GM19328 (cell line): Measurements from ENCODE around the gene TRMT61A.

Experiments used
- ATAC-seq: cut with Tn5 transposase; IDR thresholded peaks from one replicate; pipeline ENCODE4 v1.9.1; 2021; ENCODE audit warnings: mild to moderate bottlenecking, moderate library complexity; ENCODE audit not compliant: unreplicated experiment

The TRMT61A gene

DNA sequence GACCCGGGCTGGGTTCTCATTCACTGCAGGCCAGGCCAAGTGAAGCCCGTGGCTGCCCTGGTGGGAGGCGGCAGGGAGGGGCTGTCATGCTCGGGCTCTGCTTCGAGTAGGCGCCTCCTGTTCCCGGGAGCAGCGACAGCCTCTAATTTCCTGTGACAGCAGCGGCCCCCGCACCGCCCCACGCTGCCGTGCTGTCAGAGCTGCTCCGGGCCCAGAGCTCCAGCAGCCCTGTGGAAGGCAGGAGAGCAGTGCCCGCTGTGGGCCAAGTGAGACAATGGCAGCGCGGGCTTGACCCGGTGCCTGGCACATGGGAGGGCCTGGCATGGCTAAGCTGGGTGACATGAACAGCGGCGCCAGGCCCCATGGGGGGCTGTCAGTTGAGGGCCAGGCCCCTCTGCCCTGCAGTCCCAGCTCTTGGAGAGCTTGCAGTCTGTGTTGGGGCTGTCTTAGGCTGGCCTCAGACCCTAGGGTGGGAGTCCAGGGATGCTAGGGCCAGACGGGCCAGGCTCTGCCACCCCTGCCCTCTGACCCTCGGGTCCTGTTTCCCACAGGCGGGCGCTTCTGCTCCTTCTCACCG, 5.1 kb downstream of the TRMT61A start:
- no peak for ATAC-seq

DNA sequence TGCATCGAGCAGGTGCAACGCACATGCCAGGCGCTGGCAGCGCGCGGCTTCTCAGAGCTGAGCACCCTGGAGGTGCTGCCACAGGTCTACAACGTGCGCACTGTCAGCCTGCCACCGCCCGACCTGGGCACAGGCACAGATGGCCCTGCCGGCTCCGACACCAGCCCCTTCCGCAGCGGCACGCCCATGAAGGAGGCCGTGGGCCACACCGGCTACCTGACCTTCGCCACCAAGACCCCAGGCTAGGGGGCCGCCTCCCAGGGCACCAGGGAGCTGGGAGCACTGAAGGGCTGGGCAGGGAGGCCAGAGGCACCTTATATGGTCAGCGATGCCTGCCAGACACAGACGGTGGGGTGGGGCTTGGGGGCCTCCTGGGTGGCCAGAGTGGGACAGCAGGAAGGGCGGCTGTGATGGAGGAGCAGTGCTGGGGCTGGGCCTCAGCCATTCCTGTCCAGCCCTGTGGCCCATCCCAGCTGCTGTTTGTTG, 5.6 kb downstream of the TRMT61A start:
- ATAC-seq: no peak

DNA sequence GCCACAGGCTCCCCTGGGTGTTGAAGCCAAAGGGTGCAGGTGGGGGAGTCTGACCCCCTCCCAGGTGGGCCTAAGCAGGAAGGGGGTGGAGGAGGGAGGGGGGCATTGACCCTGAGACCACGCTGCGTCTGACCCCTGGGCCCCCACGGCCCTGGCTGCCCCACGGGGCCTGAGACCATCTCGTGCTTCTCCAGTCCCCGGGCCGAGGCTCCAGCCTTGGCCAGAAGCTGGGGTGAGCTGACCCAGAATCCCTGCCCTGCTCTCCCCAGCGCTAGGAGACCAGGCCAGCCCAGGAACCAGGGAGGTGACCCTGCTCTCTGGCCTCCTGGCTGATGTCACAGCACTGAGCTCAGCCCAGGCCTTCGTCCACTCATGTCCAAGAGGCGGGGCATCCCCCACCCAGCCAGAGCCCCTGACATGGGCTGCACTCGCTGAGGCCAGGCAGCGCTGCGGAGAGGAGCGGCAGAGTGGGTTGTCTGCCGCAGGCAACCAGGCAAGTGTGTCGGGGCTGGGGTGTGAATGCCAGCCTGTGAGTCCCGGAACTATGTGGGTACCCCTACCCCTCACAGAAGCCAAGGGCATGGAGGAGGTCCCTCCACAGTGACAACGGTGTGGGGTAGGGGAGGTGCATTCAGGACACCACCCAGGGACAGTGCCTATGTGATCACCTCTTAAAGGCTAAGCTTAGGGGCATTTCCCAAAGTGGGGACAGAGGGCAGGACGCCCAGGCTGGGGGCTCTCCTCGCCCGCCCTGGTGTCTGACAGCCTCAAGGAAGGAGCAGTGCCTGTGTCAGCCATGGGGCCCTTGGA, 6.3 kb downstream of the TRMT61A start:
- ATAC-seq: no peak

DNA sequence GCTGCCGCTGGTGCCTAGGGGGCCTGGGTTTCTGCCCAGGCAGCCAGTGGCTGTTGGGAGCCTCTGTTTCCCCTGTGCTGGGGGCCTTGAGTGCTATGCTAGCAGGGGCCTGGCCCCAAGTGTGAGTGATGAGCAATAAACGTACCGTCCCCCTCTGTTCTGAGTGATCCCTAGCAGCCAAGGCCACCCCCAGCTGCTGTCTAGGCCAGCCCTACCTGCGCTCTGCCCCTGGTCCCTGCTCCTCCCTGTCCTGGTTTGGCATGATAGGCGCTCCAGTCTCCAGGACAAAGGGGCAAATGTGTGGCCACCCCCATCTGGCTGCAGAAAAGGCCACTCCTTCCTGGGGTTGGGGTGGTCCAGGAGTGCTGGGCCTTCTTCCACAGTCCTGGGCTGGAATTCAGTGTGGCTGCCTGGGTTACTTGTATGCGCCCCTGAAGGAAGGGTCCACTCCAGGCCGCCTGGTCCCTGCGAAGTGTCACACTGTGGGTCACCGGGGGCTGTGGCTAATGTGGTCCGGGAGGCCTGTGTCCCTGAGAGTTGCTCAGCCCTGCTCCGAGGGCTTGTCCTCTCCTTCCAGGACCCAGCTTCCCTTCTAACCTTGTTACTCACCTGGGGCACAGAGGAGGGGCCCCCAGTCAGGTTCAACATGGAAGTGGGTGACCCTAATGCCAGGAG, 7.0 kb downstream of the TRMT61A start:
- no peak for ATAC-seq

DNA sequence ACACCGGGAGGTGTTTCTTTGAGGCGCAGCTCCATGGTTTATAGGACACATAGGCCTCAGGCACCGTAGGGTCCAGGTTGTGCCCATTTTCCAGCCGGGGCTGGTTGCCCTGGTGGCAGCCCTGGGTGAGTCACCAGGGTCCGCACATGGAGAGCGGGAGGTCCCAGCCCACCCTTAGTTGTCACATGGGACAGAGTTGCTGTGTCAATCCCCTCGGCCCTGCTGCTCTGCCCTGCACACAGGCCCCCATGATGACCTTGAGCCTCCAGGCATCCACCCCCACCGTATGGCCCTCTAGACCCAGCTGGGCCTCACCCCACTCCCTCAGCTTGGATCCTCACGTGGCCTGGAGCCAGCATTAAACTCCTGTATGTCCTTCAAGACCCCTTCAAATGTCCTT, 7.7 kb downstream of the TRMT61A start:
- no peak for ATAC-seq

DNA sequence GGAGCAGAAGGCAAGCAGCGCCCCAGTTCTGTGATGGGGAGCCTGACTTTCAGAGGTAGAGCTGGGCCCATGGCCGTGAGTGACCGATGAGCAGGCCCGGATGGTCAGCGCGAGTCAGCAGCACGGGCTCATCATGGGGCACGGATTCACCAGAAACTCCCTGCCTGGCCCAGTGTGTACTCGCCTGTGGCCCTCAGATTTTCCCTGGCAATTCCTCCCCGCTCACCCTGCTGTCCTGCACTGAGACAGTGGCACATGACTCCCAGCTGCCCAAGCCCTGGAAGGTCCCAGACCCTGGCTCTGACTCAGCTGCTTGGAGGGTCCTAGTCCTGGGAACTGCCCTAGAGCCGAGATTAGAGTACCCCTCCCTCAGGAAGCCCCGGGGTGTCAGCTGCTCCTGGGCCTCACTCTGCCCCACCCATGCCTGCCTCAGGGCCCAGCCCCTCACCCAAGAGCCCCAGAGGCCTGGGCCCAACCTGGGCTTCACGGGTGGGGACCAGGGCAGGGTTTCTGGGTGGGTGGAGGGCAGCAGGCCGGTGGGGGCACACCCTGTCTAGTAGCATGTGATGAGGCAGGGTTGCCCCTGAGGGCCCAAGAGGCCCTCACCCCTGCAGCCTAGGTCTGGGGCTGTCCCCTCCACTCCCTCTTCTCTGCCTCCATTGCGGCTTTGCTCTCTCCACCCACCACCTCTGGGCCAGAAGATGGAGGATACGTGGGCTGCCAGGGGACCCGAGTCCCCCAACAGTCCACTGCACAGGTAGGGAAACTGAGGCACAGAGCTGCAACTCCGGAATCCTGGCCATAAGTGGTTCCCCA, 8.4 kb downstream of the TRMT61A start:
- no peak for ATAC-seq

DNA sequence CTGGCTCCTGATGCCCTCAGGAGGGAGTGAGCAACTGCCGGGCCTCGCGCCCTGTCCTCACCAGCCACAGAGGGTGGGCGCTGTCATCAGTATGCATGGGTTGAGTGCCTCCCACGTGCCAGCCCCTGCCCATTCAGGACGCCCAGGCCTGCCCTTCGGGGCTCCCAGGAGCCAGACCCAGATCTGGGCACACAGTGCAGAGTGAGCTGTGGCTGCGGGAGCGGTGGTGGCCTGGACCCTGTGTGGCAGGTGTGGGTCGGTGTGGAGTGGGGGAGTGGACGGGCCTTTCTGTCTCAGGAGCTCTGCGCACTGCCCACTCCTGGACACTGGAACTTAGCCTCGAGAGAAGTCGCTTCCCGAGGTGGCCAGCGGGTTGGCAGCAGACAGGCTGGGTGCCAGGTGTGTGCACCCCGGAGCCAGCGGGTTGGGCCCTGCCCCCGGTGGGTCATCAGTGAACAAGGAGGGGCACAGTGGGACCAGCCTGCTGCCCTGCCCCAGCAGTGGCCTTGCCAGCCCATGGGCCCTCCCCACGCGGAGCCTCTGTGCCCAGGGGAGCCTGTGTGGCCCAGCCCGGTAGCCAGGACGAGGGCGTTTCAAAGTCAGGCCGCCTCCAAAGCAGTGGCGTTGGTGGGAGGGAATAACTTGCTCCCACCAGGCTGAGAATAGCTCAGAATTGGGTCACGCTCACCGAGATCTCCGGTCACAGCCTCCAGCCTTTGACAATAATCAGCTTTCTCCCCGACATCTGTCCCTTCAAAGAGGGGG, 9.5 kb downstream of the TRMT61A start:
- ATAC-seq: no peak

DNA sequence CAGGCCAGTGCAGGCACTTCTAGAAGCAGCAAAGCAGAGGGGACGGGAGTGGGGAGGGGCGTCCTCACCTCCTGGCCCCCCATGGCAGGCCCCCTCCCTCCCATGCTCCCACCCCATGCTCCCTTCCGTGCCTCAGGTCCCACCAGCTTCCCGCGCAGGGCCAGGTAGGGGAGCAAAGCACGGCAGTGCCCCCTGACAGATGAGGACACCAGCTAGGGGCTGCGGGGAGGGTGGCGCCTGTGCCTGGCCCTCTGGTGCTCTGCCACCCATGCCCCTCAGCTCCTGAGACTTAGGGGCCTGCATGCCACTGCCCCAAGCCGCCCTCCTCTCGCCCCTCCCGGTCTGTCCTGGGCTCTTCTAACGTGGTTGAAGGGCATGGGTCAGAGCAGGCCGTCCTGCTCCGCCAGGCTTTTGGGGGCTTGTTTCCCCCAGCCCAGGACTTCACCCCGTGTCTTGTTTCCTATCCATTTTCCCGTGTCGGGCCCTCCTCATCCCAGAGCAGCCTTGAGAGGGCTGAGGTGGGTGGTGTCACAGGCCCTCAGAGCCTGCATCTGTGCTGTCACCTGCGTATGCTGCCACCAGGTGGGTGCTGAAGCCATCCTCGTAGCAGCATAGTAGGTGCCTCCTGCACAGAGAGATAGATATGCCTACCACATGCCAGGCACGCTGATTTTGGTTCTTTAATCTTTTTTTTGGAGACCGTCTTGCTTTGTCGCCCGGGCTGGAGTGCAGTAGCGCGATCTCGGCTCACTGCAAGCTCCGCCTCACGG, 10.2 kb downstream of the TRMT61A start:
- no peak for ATAC-seq

DNA sequence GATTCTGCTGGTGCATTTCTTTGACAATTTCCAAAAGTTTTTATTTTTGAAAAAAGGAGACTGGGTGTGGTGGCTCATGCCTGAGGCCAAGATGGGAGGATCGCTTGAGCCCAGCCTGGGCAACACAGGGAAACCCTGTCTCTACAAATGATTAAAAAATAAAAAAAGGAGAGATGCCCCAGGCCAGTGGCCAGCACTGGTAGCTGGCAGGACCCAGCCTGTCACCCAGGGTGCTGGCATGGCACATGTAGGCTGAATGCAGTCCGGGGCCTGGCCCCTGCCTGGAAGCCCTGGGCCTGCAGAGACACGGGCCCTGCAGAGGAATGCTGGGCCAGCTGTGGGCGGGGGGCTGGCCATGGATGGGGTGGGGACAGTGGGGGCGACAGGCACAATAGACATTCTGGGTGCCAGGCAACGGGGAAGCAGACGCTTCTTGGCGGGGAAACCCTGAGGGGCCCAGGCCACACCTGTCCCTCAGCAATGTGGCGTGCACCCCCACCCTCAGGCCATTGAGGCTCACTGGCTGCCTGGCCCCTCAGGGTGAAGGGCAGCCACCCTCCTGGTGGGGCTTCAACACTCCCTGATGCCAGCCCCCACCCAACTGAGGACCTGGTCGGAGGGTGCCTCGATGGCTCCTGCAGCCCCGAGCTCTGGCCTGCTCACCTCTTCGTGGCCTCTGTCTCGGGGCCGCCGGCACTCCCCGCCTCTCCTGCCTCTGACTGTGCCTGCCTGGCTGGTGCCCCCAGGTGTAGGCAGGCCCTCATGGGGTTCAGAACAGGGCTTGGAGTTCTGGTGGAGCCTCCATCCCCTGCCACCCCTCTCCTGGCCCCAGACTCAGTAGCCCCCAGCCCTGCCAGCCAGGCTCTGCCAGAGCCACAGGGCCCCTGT, 12.1 kb downstream of the TRMT61A start:
- no peak for ATAC-seq

DNA sequence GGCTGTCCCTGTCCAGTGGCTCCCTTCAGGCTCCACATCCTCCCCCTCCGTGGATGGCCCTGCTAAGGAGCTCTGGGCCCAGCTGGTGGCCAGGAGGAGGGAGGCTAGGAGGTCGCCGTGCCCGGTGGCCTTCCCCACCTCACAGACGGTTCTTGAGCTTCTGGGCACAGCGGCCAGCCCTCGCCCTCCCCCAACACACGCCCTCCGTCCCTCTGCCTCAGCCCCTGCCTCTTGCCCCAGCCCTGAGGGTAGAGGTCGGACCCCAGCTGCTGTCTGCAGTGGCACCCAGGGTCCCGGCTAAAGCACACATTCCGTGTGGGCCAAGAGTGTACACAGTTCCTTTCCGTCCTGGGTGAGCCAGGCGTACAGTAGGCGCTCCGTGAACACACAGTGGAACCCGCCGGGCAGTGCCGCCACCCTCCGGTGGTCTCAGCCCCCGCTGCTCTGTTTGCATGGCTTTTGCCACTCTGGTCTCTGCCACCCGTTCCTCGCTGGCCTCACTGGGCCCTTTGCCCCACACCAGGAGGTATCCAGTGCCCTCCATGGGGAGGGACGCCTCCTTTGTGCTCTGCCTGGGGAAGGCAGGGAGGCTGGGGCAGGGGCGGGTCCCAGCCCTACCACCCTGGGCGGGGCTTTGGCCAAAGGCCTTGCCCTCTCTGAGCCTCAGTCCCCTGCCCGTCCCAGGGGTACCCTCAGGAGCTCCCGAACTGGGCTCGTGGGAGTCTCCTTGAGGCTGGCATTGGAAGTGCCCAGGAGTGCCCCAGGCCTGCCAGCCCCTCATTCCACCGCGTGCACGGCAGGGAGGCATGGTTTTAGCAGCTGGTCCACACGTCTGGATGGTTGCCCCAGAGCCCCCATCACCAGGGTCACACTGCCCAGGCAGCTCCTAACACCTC, 13.0 kb downstream of the TRMT61A start:
- ATAC-seq: no peak

DNA sequence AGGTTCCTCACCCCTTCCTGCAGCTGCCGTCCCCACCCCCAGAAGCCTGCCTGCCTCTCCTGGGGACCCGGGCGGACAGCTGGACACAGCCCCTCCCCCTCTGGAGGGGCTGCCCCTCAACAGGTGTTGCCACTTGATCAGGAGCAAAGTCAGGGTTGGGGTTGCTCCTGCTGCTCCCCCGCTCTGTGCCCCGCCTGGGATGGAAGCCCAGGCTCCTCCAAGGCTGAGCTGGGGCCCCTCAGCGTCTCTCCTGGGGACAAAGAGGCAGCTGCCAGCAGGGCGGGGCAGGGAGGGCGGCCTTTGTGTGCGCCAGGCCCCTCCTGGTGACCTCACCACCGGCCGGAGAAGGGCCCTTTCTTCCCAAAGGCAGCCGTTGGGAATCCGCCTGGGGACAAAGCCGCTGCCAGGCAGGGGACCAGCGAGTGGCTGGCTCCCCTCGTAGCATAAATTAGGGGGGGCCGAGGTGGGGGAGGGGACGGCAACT, 13.7 kb downstream of the TRMT61A start:
- ATAC-seq: no peak

DNA sequence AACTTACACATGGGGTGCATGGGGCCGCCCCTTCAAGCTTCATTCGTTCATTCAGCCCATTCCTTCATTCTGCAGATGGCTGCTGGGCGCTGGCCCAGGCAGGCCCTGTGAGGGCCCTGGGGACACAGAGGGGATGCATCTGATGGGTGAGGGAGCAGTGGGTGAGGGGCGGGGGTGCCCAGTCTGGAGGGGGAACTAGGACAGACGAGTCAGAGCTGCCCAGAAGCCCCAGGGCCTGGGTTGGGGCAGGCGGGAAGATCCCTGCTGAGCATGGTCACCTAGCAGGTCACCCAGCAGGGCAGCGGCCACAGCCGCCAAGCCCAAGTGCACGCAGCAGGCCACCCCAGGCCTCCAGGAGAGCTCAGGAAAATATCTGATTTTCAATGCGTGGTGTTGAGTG, 14.1 kb downstream of the TRMT61A start:
- no peak for ATAC-seq

DNA sequence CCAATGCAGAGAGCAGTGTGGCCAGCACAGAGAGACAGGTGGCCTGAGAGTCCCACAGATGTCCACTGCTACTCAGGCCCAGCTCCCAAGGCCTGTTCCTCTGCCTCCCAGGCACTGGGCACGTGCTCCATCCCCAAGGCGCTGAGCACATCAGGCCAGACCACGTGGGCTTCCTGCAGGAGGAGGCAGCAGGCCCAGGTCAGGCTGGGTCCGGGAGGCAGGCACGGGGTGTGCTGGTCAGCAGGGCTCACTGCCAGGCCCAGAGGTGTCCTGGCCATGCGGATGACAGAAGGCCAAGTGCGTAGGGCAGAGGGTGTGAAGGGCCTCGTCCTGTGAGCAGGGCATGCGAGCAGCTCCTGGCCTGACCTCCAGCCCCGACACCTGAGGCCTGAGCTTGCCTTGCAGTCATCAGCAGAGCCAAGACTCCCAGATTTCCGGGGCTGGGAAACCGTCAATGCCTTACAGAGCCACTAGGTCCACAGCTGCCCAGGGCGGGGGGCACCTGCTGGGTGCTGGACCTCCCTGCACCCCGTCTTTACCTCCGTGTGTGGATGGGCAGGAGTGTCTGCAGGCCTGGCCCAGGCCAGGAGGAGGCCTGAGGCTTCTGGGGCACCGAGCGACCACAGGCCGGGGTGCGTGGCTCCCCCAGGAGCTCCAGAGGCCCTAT, 14.9 kb downstream of the TRMT61A start:
- ATAC-seq: no peak

DNA sequence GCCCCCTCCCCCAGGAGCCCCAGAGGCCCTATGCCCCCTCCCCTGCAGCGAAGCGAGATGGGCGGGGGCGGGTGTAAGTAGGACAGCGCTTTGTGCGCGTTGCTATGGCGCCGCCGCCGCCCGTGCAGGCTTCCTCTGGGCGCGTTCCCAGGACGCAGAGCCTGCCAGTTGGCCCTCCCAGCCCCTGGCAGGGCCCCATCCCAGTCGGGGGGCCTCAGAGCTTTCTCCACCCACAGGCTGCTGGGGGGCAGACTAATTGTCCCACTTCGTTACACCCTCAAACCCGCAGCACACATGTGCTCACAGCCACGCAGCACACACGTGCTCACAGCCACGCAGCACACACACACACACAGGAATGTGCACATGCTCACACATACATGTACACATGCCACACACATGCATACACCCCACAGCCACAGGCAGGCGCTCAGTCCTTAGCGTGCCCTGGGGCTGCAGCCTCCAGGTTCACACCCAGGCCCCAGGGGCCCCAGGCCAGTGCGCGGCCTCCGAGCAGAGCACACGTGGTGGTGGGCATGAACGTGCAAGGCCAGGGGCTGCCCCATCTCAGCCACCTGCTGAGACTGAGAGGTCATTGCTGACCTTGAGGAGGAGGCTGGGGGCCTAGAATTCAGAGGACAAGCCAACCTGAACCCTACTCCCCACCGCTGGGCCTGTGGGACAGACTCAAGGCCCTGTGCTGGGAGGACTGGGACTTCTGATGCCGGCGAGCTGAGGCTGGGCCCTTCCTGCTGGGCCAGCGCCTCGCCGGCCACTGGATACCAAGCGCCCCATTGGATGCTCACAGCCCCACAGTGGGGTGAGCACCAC, 15.6 kb downstream of the TRMT61A start:
- no peak for ATAC-seq

DNA sequence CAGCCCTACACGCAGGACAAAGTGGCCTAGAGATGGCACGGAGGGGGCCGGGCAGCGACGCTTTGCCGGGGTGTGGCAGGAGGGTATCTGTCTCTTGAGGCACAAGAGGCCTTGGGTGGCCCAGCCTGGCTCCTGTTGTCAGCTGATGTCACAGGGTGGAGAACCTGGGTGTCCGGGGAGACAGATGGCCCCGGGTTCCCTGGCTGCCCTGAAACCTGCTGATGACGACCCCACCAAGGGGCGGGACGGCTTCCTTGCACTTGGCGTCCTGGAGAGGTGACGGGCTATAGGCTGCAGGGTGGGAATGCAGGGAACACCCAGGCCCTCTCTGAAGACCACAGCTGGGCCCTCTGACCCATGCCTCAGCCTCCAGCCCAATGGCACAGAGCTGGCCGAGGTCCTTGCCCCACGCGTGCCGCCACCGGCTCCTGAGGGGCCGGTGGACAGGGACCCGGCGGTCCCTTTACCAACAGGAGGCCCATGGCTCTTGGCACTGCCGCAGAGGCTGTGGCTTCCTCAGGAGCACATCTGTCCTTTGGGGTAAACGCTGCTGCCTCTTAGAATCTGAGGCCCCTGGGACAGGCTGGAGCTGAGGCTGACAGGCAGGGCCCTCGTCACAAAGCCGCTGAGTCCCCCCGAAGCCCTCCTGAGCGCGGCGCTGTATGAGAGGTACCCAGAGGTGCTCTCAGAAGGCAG, 16.4 kb downstream of the TRMT61A start:
- no peak for ATAC-seq
